Transverse colon (tissue), 4 donors: ENCODE data around the gene PAPPA.

ENCODE experiments used
- CTCF ChIP-seq, 5 experiments: fragments of 200-600 bp in 3 of 5; fragments of 450-650 bp in 2 of 5; sonication (generic) in 3 of 5; IDR thresholded peaks; 1 replicate in 2 of 5; 2 replicates in 3 of 5; pipeline ENCODE4 v1.5.1; 2016 to 2017; ENCODE audit warnings: antibody characterized with exemption in 5 of 5, inconsistent platforms in 3 of 5, mild to moderate bottlenecking in 2 of 5, moderate library complexity in 1 of 5
- EP300 ChIP-seq: sonication (generic); formaldehyde crosslinking; IDR thresholded peaks from one replicate; pipeline ENCODE4 v1.6.1; 2017; ENCODE audit warnings: antibody characterized with exemption, low read depth
- POLR2AphosphoS5 ChIP-seq, 3 donors: sonication (generic); formaldehyde crosslinking; IDR thresholded peaks; one replicate each; pipeline ENCODE4 v1.6.1; 2016; ENCODE audit warnings: antibody characterized with exemption in 3 of 3

GRCh38 chr9:116319480-116319879 lies 165.9 kb downstream of the PAPPA start:
- TF ChIP-seq POLR2AphosphoS5 (IDR thresholded peaks at IDR 0.05) (no peak), EP300 (no peak), CTCF (IDR thresholded peaks at IDR 0.05) (no peak)
